ENCODE results near the gene PLSCR2.
"Not testable (repeated sequence)": the region's sequence is repeated elsewhere in the genome, so short reads cannot be mapped to it uniquely, and the experiment has no call there.

Gene PLSCR2

DNA sequence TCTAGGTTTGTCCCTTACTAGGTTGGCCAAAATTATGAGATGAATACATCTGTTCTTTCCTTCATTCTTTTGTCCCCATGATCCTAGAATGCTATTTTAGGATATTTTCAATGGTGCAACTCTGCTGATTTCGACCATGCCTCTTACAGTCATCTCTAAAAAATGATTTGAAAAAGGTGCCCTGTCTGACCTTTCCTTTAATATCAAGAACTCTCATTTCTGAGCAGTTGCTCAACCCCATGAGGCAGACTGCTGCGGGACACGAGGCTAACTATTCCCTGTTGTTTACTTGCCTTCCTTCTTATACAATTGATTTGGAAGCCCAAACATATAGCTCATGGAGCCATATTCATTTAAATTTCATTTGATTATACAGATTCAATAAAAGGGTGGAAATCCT, 14.6 kb downstream of the PLSCR2 start:
- no peaks in the 10 kb centered on the region for H3K36me3 ChIP-seq
- no peaks in the 10 kb centered on the region for H3K27me3 ChIP-seq
- TF ChIP-seq, protein P1, sequence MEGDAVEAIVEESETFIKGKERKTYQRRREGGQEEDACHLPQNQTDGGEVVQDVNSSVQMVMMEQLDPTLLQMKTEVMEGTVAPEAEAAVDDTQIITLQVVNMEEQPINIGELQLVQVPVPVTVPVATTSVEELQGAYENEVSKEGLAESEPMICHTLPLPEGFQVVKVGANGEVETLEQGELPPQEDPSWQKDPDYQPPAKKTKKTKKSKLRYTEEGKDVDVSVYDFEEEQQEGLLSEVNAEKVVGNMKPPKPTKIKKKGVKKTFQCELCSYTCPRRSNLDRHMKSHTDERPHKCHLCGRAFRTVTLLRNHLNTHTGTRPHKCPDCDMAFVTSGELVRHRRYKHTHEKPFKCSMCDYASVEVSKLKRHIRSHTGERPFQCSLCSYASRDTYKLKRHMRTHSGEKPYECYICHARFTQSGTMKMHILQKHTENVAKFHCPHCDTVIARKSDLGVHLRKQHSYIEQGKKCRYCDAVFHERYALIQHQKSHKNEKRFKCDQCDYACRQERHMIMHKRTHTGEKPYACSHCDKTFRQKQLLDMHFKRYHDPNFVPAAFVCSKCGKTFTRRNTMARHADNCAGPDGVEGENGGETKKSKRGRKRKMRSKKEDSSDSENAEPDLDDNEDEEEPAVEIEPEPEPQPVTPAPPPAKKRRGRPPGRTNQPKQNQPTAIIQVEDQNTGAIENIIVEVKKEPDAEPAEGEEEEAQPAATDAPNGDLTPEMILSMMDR (IDR thresholded peaks at IDR 0.05) = no peak
- H3K4me1 ChIP-seq (ENCODE audit: control insufficient read depth in 1 of 2, insufficient read depth in 1 of 2, low read depth in 1 of 2, low read length in 1 of 2) = no peaks in the 10 kb centered on the region
- H3K4me3 ChIP-seq (ENCODE audit: low read depth in 1 of 2, low read length in 1 of 2) = no peak overlapping the region
- no peaks in the 10 kb centered on the region for H3K9me3 ChIP-seq
- H3K27ac ChIP-seq = no peak overlapping the region

DNA sequence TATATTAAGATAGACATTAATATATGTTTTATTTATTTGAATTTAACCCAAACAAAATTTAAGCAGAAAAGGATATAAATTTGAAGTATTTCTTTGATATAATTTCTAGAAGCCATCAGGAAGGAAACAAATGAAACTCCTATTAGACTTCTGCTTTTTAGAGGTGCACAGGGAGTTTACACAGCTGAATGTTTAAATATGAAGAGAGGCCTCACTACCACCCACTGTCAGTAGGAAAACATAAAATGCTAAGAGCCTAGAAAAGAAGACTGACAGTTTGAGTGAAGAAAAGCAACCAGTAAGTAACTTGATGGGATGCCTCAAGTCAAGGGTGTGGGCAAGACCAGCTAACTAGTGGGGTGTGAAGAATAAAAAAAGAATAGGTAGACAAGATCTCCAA, 19.7 kb downstream of the PLSCR2 start:
- Histone ChIP-seq H3K4me1 (ENCODE audit: control insufficient read depth in 1 of 2, insufficient read depth in 1 of 2, low read depth in 1 of 2, low read length in 1 of 2) (no peaks in the 10 kb centered on the region), H3K27ac (no peak overlapping the region), H3K9me3 (no peaks in the 10 kb centered on the region), H3K4me3 (ENCODE audit: low read depth in 1 of 2, low read length in 1 of 2) (no peak overlapping the region), H3K27me3 (no peaks in the 10 kb centered on the region), H3K36me3 (no peaks in the 10 kb centered on the region)
- TF ChIP-seq, protein P1 (IDR thresholded peaks at IDR 0.05) = no peak

- no peak overlapping the region for H3K27ac ChIP-seq
- H3K9me3 ChIP-seq = no peaks in the 10 kb centered on the region
- no peaks in the 10 kb centered on the region for H3K27me3 ChIP-seq
- TF ChIP-seq, protein P1 (IDR thresholded peaks at IDR 0.05) = no peak
- H3K36me3 ChIP-seq = no peaks in the 10 kb centered on the region
- H3K4me1 ChIP-seq (ENCODE audit: control insufficient read depth in 1 of 2, insufficient read depth in 1 of 2, low read depth in 1 of 2, low read length in 1 of 2) = no peaks in the 10 kb centered on the region
- H3K4me3 ChIP-seq (ENCODE audit: low read depth in 1 of 2, low read length in 1 of 2) = no peak overlapping the region
Measured at GRCh38 chr3:146449076-146449475, 20.3 kb downstream of the PLSCR2 start.

- Histone ChIP-seq H3K36me3 (no peaks in the 10 kb centered on the region), H3K27ac (no peak overlapping the region), H3K4me3 (ENCODE audit: low read depth in 1 of 2, low read length in 1 of 2) (no peak overlapping the region), H3K4me1 (ENCODE audit: control insufficient read depth in 1 of 2, insufficient read depth in 1 of 2, low read depth in 1 of 2, low read length in 1 of 2) (no peaks in the 10 kb centered on the region), H3K27me3 (no peaks in the 10 kb centered on the region), H3K9me3 (no peaks in the 10 kb centered on the region)
- TF ChIP-seq, protein P1 (IDR thresholded peaks at IDR 0.05) = no peak
Measured at GRCh38 chr3:146446026-146446425, 23.3 kb downstream of the PLSCR2 start.

GRCh38 chr3:146440310-146440709, 29.1 kb downstream of the PLSCR2 start:
- not testable (repeated sequence) for H3K27ac ChIP-seq; H3K27me3 ChIP-seq; H3K9me3 ChIP-seq; H3K36me3 ChIP-seq; H3K4me1 ChIP-seq (ENCODE audit: control insufficient read depth in 1 of 2, insufficient read depth in 1 of 2, low read depth in 1 of 2, low read length in 1 of 2); H3K4me3 ChIP-seq (ENCODE audit: low read depth in 1 of 2, low read length in 1 of 2)

GRCh38 chr3:146432066-146432465, 37.3 kb downstream of the PLSCR2 start:
- no peaks in the 10 kb centered on the region for H3K36me3 ChIP-seq
- TF ChIP-seq, protein P1 (IDR thresholded peaks at IDR 0.05) = no peak
- H3K9me3 ChIP-seq = no peaks in the 10 kb centered on the region
- no peaks in the 10 kb centered on the region for H3K4me1 ChIP-seq (ENCODE audit: control insufficient read depth in 1 of 2, insufficient read depth in 1 of 2, low read depth in 1 of 2, low read length in 1 of 2)
- no peaks in the 10 kb centered on the region for H3K27me3 ChIP-seq
- no peak overlapping the region for H3K27ac ChIP-seq
- H3K4me3 ChIP-seq (ENCODE audit: low read depth in 1 of 2, low read length in 1 of 2) = no peak overlapping the region

Measured in neutrophil (primary cell).